GM15510 (cell line): Measurements from ENCODE around the gene ENG.

Source experiments
- POLR2A ChIP-seq: IDR thresholded peaks from 3 replicates; pipeline ENCODE4 v1.6.1; 2011; ENCODE audit warnings: borderline replicate concordance; ENCODE audit not compliant: insufficient read length; ENCODE audit errors: extremely low read depth

ENG gene

DNA sequence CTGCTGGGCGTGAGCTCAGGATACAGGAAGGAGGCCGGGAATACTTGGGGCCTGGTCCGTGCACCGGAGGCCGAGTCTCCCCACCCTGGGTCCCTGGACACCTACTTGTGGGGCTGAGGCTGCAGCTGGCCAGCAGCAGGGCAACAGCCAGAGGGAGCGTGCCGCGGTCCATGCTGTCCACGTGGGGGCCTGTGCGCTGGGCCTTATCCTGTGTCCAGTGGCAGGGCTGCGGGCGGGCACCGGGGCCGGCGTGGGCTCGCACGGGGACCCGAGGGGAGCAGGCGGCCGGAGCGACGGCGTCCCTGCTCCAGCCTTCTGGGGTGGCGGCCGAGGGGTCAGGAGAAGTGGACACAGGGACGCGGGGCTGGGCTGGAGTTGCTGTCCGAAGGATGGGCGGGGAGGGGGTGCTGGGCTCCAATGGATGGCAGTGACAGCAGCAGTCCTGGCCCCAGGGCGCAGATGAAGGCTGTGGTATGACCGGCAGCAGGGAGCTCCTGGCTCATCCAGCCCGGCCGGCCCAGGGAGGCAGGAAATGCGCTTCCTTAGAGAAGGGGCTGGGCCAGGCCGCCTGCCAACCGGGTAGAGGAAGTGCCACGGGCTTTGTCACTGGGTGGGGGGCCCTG lies at the start of gene ENG:
TSS of gene ENG (minus strand) at position 475 of the 623 bp plus-strand sequence. CDS start at position 172, 303 bp downstream.
- TF ChIP-seq POLR2A, result peak; percentile 34

DNA sequence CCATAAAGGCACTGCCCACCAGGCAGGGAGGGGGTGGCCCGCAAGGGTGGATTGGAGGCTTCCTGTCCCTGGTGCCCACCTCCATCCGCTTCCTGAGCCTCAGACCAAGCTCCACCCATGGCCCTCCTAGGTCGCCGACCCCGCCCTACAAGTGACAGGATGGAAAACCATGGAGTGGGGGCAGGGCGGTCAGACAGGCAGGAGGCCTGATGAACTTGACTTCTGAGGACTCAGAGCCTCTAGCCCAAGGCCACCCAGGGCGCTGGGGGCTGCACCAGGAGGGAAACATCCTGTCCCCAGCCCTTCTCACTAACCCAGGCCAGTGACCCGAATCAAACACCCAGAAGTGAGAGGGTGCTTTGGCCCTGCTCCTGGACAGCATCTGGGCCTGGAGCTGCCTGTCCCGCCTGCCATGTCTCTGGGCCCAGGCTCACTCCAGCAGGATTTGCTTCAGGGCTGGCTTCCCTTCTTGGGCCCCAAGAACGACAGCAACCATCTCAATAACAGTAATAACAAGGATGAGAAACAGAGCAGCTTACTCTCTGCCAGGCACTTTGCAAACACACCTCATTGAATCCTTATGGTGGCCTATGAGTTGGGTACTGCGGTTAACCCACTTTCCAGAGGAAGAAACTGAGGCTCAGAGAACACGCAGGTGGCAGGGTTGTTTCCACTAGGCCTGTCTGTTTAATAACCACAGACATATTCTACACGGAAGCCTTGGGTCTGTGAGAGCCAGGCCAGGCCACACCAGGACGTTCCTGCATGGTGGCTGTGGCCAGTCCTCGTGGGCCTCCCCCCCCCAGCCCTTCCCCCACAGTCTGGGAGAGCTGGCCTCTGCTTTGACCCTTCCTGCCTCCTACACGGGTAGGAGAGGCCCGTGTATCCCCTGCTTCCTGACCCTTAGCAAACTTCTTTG lies 49.4 kb upstream of the ENG start:
- peak; percentile 47 for TF ChIP-seq POLR2A

DNA sequence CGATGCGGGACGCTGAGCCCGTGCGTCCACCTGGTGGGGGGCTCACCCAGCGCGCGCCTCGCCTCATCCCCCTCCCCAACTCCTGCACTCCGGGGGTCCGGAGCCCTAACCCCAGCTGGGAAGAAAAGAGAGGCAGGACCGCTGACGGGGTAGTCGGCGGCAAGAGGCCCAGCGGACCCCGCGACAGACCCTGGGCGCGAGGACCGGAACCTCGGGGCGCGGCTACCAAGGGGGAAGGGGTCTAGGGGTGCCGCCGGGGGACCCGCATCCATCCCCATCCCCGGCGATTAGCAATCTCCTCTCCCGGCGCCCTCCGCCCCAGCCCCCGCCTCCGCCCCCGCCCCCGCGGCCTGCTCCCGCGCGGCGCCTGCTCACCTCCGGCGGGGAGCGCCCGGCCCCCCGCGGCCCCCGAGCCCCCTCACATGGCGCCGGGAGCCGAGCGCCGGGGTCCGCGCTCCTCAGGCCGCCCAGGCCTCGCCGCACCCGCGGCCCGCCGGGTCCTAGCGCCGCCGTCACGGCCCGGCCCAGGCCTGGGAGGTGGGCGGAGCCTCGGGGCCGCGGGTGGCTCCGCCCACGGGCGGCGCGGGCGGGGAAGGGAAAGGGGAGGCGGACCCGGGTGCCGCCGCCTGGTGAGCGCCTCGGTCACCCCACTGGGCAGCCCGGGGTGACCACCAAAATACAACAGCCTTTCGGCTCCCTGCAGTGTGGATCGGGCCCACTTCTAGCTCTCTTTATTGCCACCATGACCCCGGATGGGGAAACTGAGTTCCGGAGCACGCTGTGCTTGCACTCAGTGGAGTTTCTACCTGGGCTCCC lies 44.9 kb upstream of the ENG start, which contains the start of gene ST6GALNAC6:
TSS of gene ST6GALNAC6 (minus strand) at position 476 of the 816 bp plus-strand sequence. CDS start 1,622 bp downstream, outside the sequence.
- TF ChIP-seq POLR2A, result peak; percentile 70

DNA sequence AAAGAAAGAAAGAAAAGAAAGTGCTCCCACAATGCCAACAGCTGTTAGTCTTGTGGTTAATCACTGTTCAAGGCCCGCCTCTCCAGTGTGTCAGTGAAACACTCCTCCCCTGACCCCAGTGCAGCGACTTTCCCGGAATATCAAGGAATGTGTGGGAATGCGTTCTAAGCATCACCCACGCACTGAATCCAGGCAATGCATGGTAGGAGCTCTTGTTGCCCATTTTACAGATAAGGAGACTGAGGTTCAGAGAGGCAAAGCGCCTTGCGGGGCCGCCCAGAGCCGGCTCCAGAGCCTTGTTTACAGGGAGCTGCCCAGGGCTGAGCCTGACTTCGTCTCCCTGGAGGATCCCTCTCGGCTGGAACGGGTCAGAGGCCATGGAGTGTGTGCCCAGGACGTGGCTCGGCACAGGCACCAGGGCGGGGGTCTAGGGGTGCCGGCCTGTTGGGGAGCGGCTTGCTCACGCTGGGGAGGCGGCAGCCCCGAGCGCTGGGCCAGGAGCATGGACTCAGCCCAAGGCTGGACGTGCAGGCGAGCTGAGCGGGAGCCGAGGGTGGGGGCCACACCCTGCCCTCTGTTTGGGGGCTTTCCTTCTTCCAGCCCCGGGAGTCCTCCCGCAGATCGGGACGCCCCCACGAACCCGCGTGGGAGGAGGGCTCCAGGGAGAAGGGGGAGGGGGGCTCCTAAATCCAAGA lies 44.1 kb upstream of the ENG start:
- no peak for TF ChIP-seq POLR2A

DNA sequence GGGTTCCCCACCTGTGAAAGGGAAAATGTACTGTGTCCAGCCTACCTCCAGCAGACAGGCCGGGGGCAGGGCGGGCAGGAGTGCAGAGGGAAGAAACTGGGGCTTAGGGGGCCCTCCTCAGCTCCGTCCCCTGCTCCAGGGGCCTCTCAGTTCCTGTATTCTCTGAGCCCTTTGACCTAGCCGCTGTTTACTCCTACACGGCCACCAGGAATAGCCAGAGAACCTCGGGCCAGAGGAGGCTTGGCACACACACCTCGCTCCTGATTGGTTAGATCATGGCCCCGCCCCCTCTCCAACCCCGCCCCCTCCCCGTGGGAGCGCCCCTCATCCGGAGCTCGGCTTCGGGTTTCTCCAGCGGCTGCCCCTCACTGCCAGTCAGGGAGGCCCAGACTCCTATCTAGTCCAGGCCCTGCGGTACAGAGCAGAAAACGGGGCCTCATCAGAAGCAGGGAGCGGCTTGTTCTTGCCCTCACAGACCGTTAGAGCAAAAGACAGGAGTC lies 42.8 kb upstream of the ENG start:
- TF ChIP-seq POLR2A, result no peak

DNA sequence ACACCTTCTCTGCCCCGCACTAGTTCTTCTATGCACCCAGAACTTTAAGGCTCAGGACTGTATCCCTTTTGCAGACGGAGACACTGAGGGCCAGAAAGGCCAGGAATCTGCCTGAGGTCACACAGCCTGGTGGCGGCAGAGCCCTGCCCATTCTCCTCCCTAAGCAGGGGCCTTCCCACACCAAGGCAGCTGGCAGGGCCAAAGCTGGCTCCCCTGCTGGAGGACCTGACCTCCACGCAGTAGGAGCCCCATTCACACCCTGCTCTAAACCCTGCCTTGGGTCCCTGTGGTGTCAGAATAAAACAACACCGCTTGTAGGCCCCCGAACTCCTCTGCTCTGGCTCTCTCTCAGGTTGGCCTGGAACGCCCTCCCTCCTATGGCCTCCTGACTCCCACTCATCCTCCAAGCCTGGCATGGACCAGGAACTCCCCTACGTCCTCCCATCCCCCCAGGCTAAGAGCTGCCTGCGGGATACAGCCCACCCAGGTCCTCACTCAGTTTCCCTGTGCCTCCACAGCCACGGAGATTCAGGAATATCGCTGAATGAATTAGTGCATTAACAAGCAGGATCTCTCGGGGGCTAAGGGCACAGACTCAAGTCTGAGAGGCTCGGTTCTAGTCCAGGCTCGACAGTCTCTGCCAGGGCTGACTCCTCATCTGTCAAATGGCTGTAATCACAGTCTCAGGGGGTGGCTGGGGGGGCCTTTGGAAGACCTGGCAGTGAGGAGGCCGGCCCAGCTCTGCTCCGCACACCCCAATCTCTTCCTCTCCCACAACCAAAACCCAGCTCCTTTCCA lies 42.1 kb upstream of the ENG start:
- TF ChIP-seq POLR2A, result no peak

DNA sequence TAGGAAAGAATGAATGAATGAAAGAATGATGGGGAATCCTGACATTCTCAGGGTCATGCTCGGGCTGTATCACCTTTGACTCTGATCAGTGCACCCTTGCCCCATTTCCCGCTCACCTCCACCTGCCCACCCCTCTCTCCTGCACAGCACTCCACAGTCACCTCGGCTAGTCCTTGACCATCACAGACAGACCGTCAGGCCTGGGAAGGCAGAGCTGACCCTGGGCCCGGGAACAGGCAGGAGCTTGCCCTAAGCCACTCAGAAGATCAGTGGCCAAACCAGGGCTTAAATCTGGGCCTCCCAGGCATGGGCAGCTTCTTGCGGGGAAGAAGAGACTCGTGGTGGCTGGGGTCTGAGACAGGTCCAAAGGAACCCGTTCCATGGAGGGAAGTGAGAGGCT lies 41.4 kb upstream of the ENG start:
- no peak for TF ChIP-seq POLR2A

DNA sequence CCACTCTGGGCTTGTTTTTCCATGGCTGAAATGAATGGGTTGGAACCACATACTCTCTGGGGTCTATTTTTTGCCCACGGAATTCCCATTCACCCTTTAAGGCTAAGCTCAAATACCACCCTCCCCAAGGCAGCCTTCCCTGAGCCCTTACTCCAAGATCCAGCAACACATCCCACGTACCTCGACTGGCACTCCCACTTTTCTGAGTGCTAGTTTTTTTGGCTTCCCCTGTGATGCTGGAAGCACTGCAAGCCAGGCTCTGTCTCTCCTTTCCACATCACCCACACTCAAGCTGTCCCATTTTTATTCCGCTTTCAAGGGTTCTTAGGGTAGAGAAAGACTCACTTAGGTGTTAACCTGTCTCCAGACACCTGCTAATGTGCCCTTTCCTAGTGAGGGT lies 38.9 kb upstream of the ENG start:
- TF ChIP-seq POLR2A, result no peak

DNA sequence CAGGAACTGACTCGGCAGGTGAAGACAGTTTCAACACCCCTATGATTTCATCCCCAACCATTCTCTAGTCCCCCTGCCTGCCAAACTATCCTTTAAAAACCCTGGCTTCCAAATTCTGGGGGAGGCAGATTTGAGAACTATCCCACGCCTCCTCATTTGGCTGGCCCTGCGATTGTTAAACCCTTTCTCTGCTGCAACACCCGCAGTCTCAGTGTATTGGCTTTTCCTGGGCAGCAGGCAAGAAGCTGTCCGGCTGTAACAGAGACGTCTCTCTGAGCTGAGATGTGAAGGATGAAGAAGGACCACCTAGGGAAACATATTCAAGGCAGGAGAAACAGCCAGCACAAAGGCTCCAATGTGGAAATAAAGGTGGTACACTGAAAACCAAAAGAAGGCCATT lies 38.4 kb upstream of the ENG start:
- TF ChIP-seq POLR2A, result no peak

DNA sequence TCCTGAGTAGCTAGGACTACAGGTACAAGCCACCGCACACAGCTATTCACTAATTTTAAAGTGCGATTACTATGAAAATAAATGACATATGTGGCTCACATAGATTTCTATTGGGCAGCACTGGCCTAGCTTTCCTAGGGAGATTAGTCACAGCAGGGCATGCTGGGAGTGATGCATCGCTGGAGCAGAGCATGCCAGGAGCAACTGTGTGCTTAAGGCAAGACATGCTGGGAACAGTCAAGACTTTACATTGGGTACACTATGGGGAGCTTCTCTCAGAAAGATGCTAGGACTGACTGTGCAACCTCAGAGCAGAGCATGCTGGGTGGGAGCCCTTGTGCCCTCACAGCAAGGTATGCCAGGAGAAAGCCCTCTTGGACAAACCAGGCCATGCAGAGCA lies 35.6 kb upstream of the ENG start:
- no peak for TF ChIP-seq POLR2A

DNA sequence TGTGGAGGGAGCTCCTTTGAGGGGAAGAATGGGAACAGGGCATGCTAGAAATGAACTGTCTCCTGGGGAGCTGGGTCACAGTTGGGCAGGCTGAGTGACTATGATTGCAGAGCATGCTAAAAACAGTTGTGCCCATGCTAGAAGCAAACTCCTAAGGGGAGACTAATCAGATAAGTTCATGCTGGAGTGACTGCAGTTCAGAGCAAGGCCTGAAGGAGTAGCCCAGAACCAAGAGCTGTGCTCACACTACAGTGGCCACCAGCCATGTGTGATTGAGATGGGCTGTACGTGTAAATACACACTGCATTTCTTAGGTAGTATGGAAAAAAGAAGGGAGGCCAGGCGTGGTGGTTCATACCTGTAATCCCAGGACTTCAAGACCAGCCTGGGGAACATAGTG lies 33.3 kb upstream of the ENG start:
- no peak for TF ChIP-seq POLR2A

DNA sequence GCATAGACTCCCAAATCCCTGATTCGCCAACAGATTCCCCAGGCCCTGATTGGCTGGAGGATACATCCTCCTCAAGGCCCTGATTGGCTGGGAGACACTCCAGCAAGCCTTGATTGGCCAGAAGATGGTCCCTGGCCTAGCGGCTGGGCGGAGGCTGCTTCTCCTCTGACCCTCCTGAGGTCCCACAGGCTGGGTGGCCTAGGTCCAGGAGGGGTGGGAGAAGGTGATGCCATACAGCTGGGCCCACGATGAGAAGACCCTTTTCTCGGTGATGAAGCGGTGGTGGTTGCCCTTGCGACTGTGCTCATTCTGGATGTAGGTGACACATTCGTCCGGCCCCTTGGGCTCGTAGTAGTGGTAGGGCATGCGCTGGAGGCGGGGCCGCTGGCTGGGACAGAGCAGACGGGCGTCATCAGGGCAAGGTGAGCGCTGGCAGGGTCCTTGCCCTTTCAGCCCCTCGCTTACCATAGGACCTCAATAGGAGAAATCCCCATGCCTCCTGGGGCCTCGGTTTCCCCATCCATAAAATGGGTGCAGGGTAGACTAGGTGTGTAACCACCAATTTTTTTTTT lies 32.0 kb upstream of the ENG start:
- TF ChIP-seq POLR2A, result no peak
